GM12864 (cell line): Measurements from ENCODE around the gene AATK.
"Not testable (repeated sequence)": the region's sequence is repeated elsewhere in the genome, so short reads cannot be mapped to it uniquely, and the experiment has no call there.

Experiments
- DNase-seq: peaks from one replicate; pipeline ENCODE4 v3.0.0-alpha.2; 2011; ENCODE audit warnings: low read depth
- H3K4me3 ChIP-seq: 2 replicates; pipeline ENCODE4 v1.5.1; 2011; ENCODE audit warnings: mild to moderate bottlenecking, low read depth, low read length, control low read depth
- CTCF ChIP-seq: IDR thresholded peaks from 2 replicates; pipeline ENCODE4 v1.5.1; 2011; ENCODE audit warnings: low read depth, mild to moderate bottlenecking, moderate library complexity, low read length, control low read depth, inconsistent platforms; ENCODE audit errors: missing control alignments

The AATK gene

GRCh38 chr17:81085420-81085911 is 80.6 kb downstream of the AATK start:
- no peak overlapping the region for H3K4me3 ChIP-seq
- no peak for DNase-seq
- no peak for TF ChIP-seq CTCF

GRCh38 chr17:81084680-81085419 is 81.2 kb downstream of the AATK start:
- no peak for DNase-seq
- no peak overlapping the region for H3K4me3 ChIP-seq
- no peak for TF ChIP-seq CTCF

GRCh38 chr17:81083125-81083765 is 82.8 kb downstream of the AATK start:
- TF ChIP-seq CTCF = no peak
- DNase-seq = no peak
- no peak overlapping the region for H3K4me3 ChIP-seq

GRCh38 chr17:81082177-81083073 is 83.6 kb downstream of the AATK start:
- DNase-seq = no peak
- no peak overlapping the region for H3K4me3 ChIP-seq
- TF ChIP-seq CTCF = no peak

- no peak for TF ChIP-seq CTCF
- H3K4me3 ChIP-seq = no peak overlapping the region
- DNase-seq = no peak
Measured at GRCh38 chr17:81081222-81082176, 84.5 kb downstream of the AATK start.

- TF ChIP-seq CTCF = no peak
- no peak overlapping the region for H3K4me3 ChIP-seq
- DNase-seq = no peak
Measured at GRCh38 chr17:81080019-81080418, 86.0 kb downstream of the AATK start.

GRCh38 chr17:81078026-81078913 is 87.8 kb downstream of the AATK start:
- not testable (repeated sequence) for H3K4me3 ChIP-seq, DNase-seq
